ENCODE data around the gene DAND5. TPM values are rescaled to one million over a fixed set of nuclear protein-coding genes. Genes with fewer than 3 reads are reported as not detected.

Gene DAND5
- total RNA-seq, 1 donor: not detected

GRCh38 chr19:13002166-13002898 is 33.0 kb downstream of the DAND5 start:
- H3K79me2 ChIP-seq (ENCODE audit: insufficient read depth, low read length): peaks cover 97% of the 10 kb centered on the region
- H4K20me1 ChIP-seq (ENCODE audit: insufficient read depth, low read length): peaks cover 59% of the 10 kb centered on the region
- peaks cover 12% of the 10 kb centered on the region for H3K36me3 ChIP-seq (ENCODE audit: insufficient read depth, low read length)
- peak overlapping the region; percentile 53 for H3K27ac ChIP-seq (ENCODE audit: low read depth, low read length)
- H3K4me3 ChIP-seq (ENCODE audit: insufficient read depth, low read length): peak overlapping the region; percentile 57
- DNase-seq (ENCODE audit: insufficient read length, low spot score, missing footprints): no peak
- peaks cover 5% of the 10 kb centered on the region for H3K4me1 ChIP-seq (ENCODE audit: insufficient read depth, low read length)
- H3K4me2 ChIP-seq (ENCODE audit: insufficient read depth, low read length): peak overlapping the region; percentile 18
- no peaks in the 10 kb centered on the region for H3K27me3 ChIP-seq (ENCODE audit: insufficient read depth, low read length)
- H3K9me3 ChIP-seq (ENCODE audit: low read depth, low read length): no peaks in the 10 kb centered on the region
- H2AFZ ChIP-seq (ENCODE audit: low read length): no peak overlapping the region
- TF ChIP-seq CTCF (IDR thresholded peaks at IDR 0.05; ENCODE audit: extremely low read depth, low read depth, low read length): no peak

GRCh38 chr19:13003081-13003480 is 33.7 kb downstream of the DAND5 start:
- no peak overlapping the region for H2AFZ ChIP-seq (ENCODE audit: low read length)
- peaks cover 12% of the 10 kb centered on the region for H3K36me3 ChIP-seq (ENCODE audit: insufficient read depth, low read length)
- no peak for TF ChIP-seq CTCF (IDR thresholded peaks at IDR 0.05; ENCODE audit: extremely low read depth, low read depth, low read length)
- peaks cover 97% of the 10 kb centered on the region for H3K79me2 ChIP-seq (ENCODE audit: insufficient read depth, low read length)
- no peaks in the 10 kb centered on the region for H3K9me3 ChIP-seq (ENCODE audit: low read depth, low read length)
- peaks cover 58% of the 10 kb centered on the region for H4K20me1 ChIP-seq (ENCODE audit: insufficient read depth, low read length)
- H3K4me3 ChIP-seq (ENCODE audit: insufficient read depth, low read length): no peak overlapping the region
- DNase-seq (ENCODE audit: insufficient read length, low spot score, missing footprints): no peak
- H3K27ac ChIP-seq (ENCODE audit: low read depth, low read length): no peak overlapping the region
- H3K4me1 ChIP-seq (ENCODE audit: insufficient read depth, low read length): peaks cover 3% of the 10 kb centered on the region
- H3K4me2 ChIP-seq (ENCODE audit: insufficient read depth, low read length): no peak overlapping the region
- no peaks in the 10 kb centered on the region for H3K27me3 ChIP-seq (ENCODE audit: insufficient read depth, low read length)

GRCh38 chr19:13004273-13004672 is 34.9 kb downstream of the DAND5 start:
- Histone ChIP-seq H3K36me3 (ENCODE audit: insufficient read depth, low read length) (peaks cover 11% of the 10 kb centered on the region), H3K27ac (ENCODE audit: low read depth, low read length) (no peak overlapping the region), H4K20me1 (ENCODE audit: insufficient read depth, low read length) (peaks cover 64% of the 10 kb centered on the region), H3K4me3 (ENCODE audit: insufficient read depth, low read length) (no peak overlapping the region), H3K4me1 (ENCODE audit: insufficient read depth, low read length) (peaks cover 4% of the 10 kb centered on the region), H3K4me2 (ENCODE audit: insufficient read depth, low read length) (no peak overlapping the region), H3K79me2 (ENCODE audit: insufficient read depth, low read length) (peaks cover 98% of the 10 kb centered on the region), H3K9me3 (ENCODE audit: low read depth, low read length) (no peaks in the 10 kb centered on the region), H3K27me3 (ENCODE audit: insufficient read depth, low read length) (no peaks in the 10 kb centered on the region), H2AFZ (ENCODE audit: low read length) (no peak overlapping the region)
- no peak for TF ChIP-seq CTCF (IDR thresholded peaks at IDR 0.05; ENCODE audit: extremely low read depth, low read depth, low read length)
- DNase-seq (ENCODE audit: insufficient read length, low spot score, missing footprints): peak; percentile 61

- H3K9me3 ChIP-seq (ENCODE audit: low read depth, low read length): no peaks in the 10 kb centered on the region
- peak; percentile 34 for DNase-seq (ENCODE audit: insufficient read length, low spot score, missing footprints)
- no peak overlapping the region for H3K4me2 ChIP-seq (ENCODE audit: insufficient read depth, low read length)
- peaks cover 12% of the 10 kb centered on the region for H3K4me1 ChIP-seq (ENCODE audit: insufficient read depth, low read length)
- no peak overlapping the region for H2AFZ ChIP-seq (ENCODE audit: low read length)
- H4K20me1 ChIP-seq (ENCODE audit: insufficient read depth, low read length): peaks cover 70% of the 10 kb centered on the region
- no peaks in the 10 kb centered on the region for H3K27me3 ChIP-seq (ENCODE audit: insufficient read depth, low read length)
- TF ChIP-seq CTCF (IDR thresholded peaks at IDR 0.05; ENCODE audit: extremely low read depth, low read depth, low read length): no peak
- no peak overlapping the region for H3K27ac ChIP-seq (ENCODE audit: low read depth, low read length)
- no peak overlapping the region for H3K4me3 ChIP-seq (ENCODE audit: insufficient read depth, low read length)
- H3K36me3 ChIP-seq (ENCODE audit: insufficient read depth, low read length): peaks cover 11% of the 10 kb centered on the region
- peaks cover 98% of the 10 kb centered on the region for H3K79me2 ChIP-seq (ENCODE audit: insufficient read depth, low read length)
Observed at GRCh38 chr19:13005253-13005652, 35.9 kb downstream of the DAND5 start.

All from osteoblast (primary cell).